Loucy (cell line): ENCODE measurements around the gene UNC45B.
A peak's percentile ranks its signal among the peaks of the same experiment; 100 is the strongest.

Experiments used
- H2AFZ ChIP-seq: fragments of 200-600 bp; sonication (generic); 2 replicates; pipeline ENCODE4 v1.6.0; 2016; ENCODE audit warnings: antibody characterized with exemption, mild to moderate bottlenecking, low read length, moderate library complexity
- H3F3A ChIP-seq: fragments of 200-600 bp; 2 replicates; pipeline ENCODE4 v1.6.0; 2016; ENCODE audit warnings: antibody characterized with exemption, low read depth, mild to moderate bottlenecking
- H3K27me3 ChIP-seq: fragments of 200-600 bp; sonication (generic); 2 replicates; pipeline ENCODE4 v1.6.1; 2014; ENCODE audit warnings: low read length, mild to moderate bottlenecking; ENCODE audit not compliant: insufficient read depth, poor library complexity, severe bottlenecking
- H3K36me3 ChIP-seq: fragments of 200-600 bp; sonication (generic); 2 replicates; pipeline ENCODE4 v1.6.1; 2016; ENCODE audit warnings: low read length; ENCODE audit not compliant: insufficient read depth
- H3K4me1 ChIP-seq: fragments of 200-600 bp; sonication (generic); 2 replicates; pipeline ENCODE4 v1.5.1; 2014; ENCODE audit warnings: low read length, mild to moderate bottlenecking; ENCODE audit not compliant: insufficient read depth, poor library complexity, severe bottlenecking
- H3K4me2 ChIP-seq: fragments of 200-600 bp; sonication (generic); 2 replicates; pipeline ENCODE4 v1.6.0; 2014; ENCODE audit warnings: antibody characterized with exemption, low read length, low read depth, mild to moderate bottlenecking; ENCODE audit not compliant: poor library complexity, severe bottlenecking
- H3K4me3 ChIP-seq: fragments of 200-600 bp; sonication (generic); 2 replicates; pipeline ENCODE4 v1.5.1; 2014; ENCODE audit warnings: low read length, mild to moderate bottlenecking, mixed read lengths; ENCODE audit not compliant: poor library complexity, severe bottlenecking
- H3K79me2 ChIP-seq: fragments of 200-600 bp; sonication (generic); 2 replicates; pipeline ENCODE4 v1.6.1; 2014; ENCODE audit warnings: low read length; ENCODE audit not compliant: insufficient read depth
- H3K9ac ChIP-seq: fragments of 200-600 bp; sonication (generic); 2 replicates; pipeline ENCODE4 v1.6.0; 2014; ENCODE audit warnings: mild to moderate bottlenecking, low read depth, low read length, moderate library complexity; ENCODE audit not compliant: poor library complexity, severe bottlenecking
- H3K9me2 ChIP-seq: fragments of 200-600 bp; sonication (generic); replicated peaks from 2 replicates; pipeline ENCODE4 v1.6.1; 2016; ENCODE audit warnings: low read depth, low read length, mixed read lengths
- H3K9me3 ChIP-seq: fragments of 200-600 bp; sonication (generic); 2 replicates; pipeline ENCODE4 v1.6.1; 2014; ENCODE audit warnings: mild to moderate bottlenecking, antibody characterized with exemption, low read length, low read depth; ENCODE audit not compliant: insufficient read depth
- H4K20me1 ChIP-seq: fragments of 200-600 bp; sonication (generic); 2 replicates; pipeline ENCODE4 v1.6.0; 2014; ENCODE audit warnings: antibody characterized with exemption, low read length, mild to moderate bottlenecking; ENCODE audit not compliant: insufficient read depth, poor library complexity, severe bottlenecking
- EZH2phosphoT487 ChIP-seq: fragments of 200-600 bp; IDR thresholded peaks from 2 replicates; pipeline ENCODE4 v1.6.1; 2018; ENCODE audit warnings: antibody characterized with exemption, mild to moderate bottlenecking, moderate library complexity, borderline replicate concordance
- TF ChIP-seq, protein P1 (sequence below): fragments of 200-600 bp; sonication (generic); conservative IDR thresholded peaks from 2 replicates; pipeline ENCODE4 v1.5.1; 2014; ENCODE audit warnings: mild to moderate bottlenecking, antibody characterized with exemption, low read length

Gene UNC45B

DNA sequence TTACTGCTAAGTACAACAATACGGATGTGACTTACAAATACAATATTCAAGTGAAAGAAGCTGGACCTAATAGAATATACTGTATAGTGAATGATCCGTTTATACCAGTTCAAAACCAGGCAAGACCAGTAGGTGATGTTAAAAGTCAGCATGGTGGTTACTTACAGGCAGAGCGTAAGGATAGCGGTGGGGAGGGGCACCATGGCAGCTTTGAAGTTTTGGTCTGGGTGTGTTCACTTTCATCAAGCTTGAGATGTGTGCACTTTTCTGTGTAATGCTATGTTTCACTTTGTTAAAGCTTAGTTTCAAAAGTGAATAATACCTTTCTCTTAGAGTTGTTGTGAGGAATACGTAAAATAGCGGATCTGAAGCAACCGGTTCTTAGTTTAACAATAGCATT lies 63.1 kb downstream of the UNC45B start:
- TF ChIP-seq EZH2phosphoT487, result no peak
- TF ChIP-seq, protein P1, sequence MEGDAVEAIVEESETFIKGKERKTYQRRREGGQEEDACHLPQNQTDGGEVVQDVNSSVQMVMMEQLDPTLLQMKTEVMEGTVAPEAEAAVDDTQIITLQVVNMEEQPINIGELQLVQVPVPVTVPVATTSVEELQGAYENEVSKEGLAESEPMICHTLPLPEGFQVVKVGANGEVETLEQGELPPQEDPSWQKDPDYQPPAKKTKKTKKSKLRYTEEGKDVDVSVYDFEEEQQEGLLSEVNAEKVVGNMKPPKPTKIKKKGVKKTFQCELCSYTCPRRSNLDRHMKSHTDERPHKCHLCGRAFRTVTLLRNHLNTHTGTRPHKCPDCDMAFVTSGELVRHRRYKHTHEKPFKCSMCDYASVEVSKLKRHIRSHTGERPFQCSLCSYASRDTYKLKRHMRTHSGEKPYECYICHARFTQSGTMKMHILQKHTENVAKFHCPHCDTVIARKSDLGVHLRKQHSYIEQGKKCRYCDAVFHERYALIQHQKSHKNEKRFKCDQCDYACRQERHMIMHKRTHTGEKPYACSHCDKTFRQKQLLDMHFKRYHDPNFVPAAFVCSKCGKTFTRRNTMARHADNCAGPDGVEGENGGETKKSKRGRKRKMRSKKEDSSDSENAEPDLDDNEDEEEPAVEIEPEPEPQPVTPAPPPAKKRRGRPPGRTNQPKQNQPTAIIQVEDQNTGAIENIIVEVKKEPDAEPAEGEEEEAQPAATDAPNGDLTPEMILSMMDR, result no peak
- Histone ChIP-seq H3K9me3 (no peaks in the 10 kb centered on the region), H2AFZ (no peak overlapping the region), H3F3A (no peaks in the 10 kb centered on the region; the same call in 1 of the 2 replicates), H3K4me1 (peaks cover 27% of the 10 kb centered on the region), H4K20me1 (peaks cover 4% of the 10 kb centered on the region), H3K79me2 (no peaks in the 10 kb centered on the region), H3K4me2 (no peak overlapping the region), H3K4me3 (no peak overlapping the region), H3K9me2 (no peaks in the 10 kb centered on the region), H3K9ac (no peak overlapping the region), H3K27me3 (peaks cover 90% of the 10 kb centered on the region), H3K36me3 (no peaks in the 10 kb centered on the region)

DNA sequence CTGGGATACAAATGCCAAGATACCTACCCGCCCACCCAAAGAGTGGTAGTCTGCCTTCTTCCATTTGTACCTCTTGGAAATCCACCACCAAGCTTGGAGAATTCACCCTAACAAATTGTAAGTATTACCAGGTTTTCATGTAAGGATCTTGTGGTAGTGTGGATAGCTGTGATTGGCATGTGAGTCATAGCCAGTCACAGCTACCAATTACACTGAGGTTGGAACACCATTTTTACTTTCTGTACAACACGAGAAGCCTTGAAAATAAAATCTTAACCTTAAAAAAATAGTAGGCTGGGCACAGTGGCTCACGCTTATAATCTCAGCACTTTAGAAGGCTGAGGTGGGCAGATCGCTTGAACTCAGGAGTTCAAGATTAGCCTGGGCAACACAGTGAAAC lies 65.1 kb downstream of the UNC45B start:
- no peaks in the 10 kb centered on the region for H3K9me3 ChIP-seq
- H3K27me3 ChIP-seq, result peaks cover 90% of the 10 kb centered on the region
- no peak overlapping the region for H2AFZ ChIP-seq
- no peak for TF ChIP-seq EZH2phosphoT487
- TF ChIP-seq, protein P1, result no peak
- no peaks in the 10 kb centered on the region; the same call in 1 of the 2 replicates for H3F3A ChIP-seq
- peaks cover 4% of the 10 kb centered on the region for H4K20me1 ChIP-seq
- H3K4me1 ChIP-seq, result peaks cover 33% of the 10 kb centered on the region
- no peaks in the 10 kb centered on the region for H3K9me2 ChIP-seq
- H3K4me3 ChIP-seq, result no peak overlapping the region
- H3K79me2 ChIP-seq, result no peaks in the 10 kb centered on the region
- H3K9ac ChIP-seq, result no peak overlapping the region
- H3K4me2 ChIP-seq, result no peak overlapping the region
- H3K36me3 ChIP-seq, result no peaks in the 10 kb centered on the region

GRCh38 chr17:35213412-35213940 lies 65.9 kb downstream of the UNC45B start:
- Histone ChIP-seq H3K36me3 (no peaks in the 10 kb centered on the region), H2AFZ (no peak overlapping the region), H3F3A (no peaks in the 10 kb centered on the region; the same call in 1 of the 2 replicates), H3K27me3 (peaks cover 90% of the 10 kb centered on the region), H3K4me2 (peak overlapping the region; percentile 85), H3K9me3 (no peaks in the 10 kb centered on the region), H4K20me1 (peaks cover 4% of the 10 kb centered on the region), H3K4me1 (peaks cover 33% of the 10 kb centered on the region), H3K9ac (no peak overlapping the region), H3K9me2 (no peaks in the 10 kb centered on the region), H3K4me3 (peak overlapping the region; percentile 41), H3K79me2 (no peaks in the 10 kb centered on the region)
- no peak for TF ChIP-seq EZH2phosphoT487
- TF ChIP-seq, protein P1, result no peak
